ENCODE data around the gene TEX35. TPM values are rescaled to one million over a fixed set of nuclear protein-coding genes. Genes with fewer than 3 reads are reported as not detected.

The TEX35 gene
- total RNA-seq, 2 donors from 2014 or later: not detected

- Mint-ChIP-seq H3K4me1 (peaks cover 10% of the 10 kb centered on the region), H3K27ac (no peak overlapping the region), H3K4me3 (no peak overlapping the region), H3K36me3 (ENCODE audit: low read depth) (peaks cover 6% of the 10 kb centered on the region), H3K9me3 (no peaks in the 10 kb centered on the region), H3K27me3 (ENCODE audit: insufficient read depth) (no peaks in the 10 kb centered on the region)
- Histone ChIP-seq H3K27me3 (ENCODE audit: control insufficient read depth, insufficient read depth, low read length, poor library complexity, severe bottlenecking) (no peaks in the 10 kb centered on the region), H3K36me3 (ENCODE audit: control insufficient read depth, insufficient read depth, low read length) (no peaks in the 10 kb centered on the region), H3K27ac (ENCODE audit: low read depth, low read length) (no peak overlapping the region), H3K9ac (ENCODE audit: extremely low read depth, low read length, poor library complexity, severe bottlenecking) (no peak overlapping the region), H3K9me3 (ENCODE audit: control insufficient read depth, low read length) (no peaks in the 10 kb centered on the region), H3K4me1 (ENCODE audit: control insufficient read depth, insufficient read depth, low read length) (no peaks in the 10 kb centered on the region), H3K4me3 (ENCODE audit: low read length) (no peak overlapping the region)
- no peak for TF ChIP-seq CTCF (conservative IDR thresholded peaks at IDR 0.05)
- DNase-seq: no peak
- WGBS, 2 experiments (ENCODE audit: insufficient coverage in 1 of 2, insufficient read length in 1 of 2): 87 to 93% methylated on average over 3 to 5 of the region's 5 CpGs
These were observed 29.5 kb upstream of the TEX35 start for GRCh38 chr1:178483251-178483957.

GRCh38 chr1:178484698-178485225, 28.1 kb upstream of the TEX35 start:
- no peaks in the 10 kb centered on the region for H3K36me3 ChIP-seq (ENCODE audit: control insufficient read depth, insufficient read depth, low read length)
- H3K4me1 ChIP-seq (ENCODE audit: control insufficient read depth, insufficient read depth, low read length): no peaks in the 10 kb centered on the region
- no peak for TF ChIP-seq CTCF (conservative IDR thresholded peaks at IDR 0.05)
- Mint-ChIP-seq H3K36me3 (ENCODE audit: low read depth) (peaks cover 3% of the 10 kb centered on the region), H3K4me3 (no peak overlapping the region), H3K27ac (no peak overlapping the region), H3K9me3 (no peaks in the 10 kb centered on the region), H3K27me3 (ENCODE audit: insufficient read depth) (no peaks in the 10 kb centered on the region), H3K4me1 (peaks cover 10% of the 10 kb centered on the region)
- H3K9me3 ChIP-seq (ENCODE audit: control insufficient read depth, low read length): no peaks in the 10 kb centered on the region
- H3K9ac ChIP-seq (ENCODE audit: extremely low read depth, low read length, poor library complexity, severe bottlenecking): no peak overlapping the region
- no peaks in the 10 kb centered on the region for H3K27me3 ChIP-seq (ENCODE audit: control insufficient read depth, insufficient read depth, low read length, poor library complexity, severe bottlenecking)
- no peak overlapping the region for H3K27ac ChIP-seq (ENCODE audit: low read depth, low read length)
- no peak for DNase-seq
- WGBS, 2 experiments (ENCODE audit: insufficient coverage in 1 of 2, insufficient read length in 1 of 2): 91% methylated on average over 3 of the region's 3 CpGs; no CpG with 5 or more reads in 1 of the 2 experiments
- no peak overlapping the region for H3K4me3 ChIP-seq (ENCODE audit: low read length)

- no peak for TF ChIP-seq CTCF (conservative IDR thresholded peaks at IDR 0.05)
- 41 to 68% methylated on average over 2 to 3 of the region's 3 CpGs for WGBS, 2 experiments (ENCODE audit: insufficient coverage in 1 of 2, insufficient read length in 1 of 2)
- no peak overlapping the region for H3K9ac ChIP-seq (ENCODE audit: extremely low read depth, low read length, poor library complexity, severe bottlenecking)
- no peaks in the 10 kb centered on the region for H3K27me3 ChIP-seq (ENCODE audit: control insufficient read depth, insufficient read depth, low read length, poor library complexity, severe bottlenecking)
- no peaks in the 10 kb centered on the region for H3K9me3 Mint-ChIP-seq
- peaks cover 10% of the 10 kb centered on the region for H3K4me1 Mint-ChIP-seq
- H3K9me3 ChIP-seq (ENCODE audit: control insufficient read depth, low read length): no peaks in the 10 kb centered on the region
- no peak for DNase-seq
- H3K27me3 Mint-ChIP-seq (ENCODE audit: insufficient read depth): no peaks in the 10 kb centered on the region
- H3K27ac Mint-ChIP-seq: no peak overlapping the region
- no peak overlapping the region for H3K4me3 ChIP-seq (ENCODE audit: low read length)
- no peaks in the 10 kb centered on the region for H3K36me3 ChIP-seq (ENCODE audit: control insufficient read depth, insufficient read depth, low read length)
- no peaks in the 10 kb centered on the region for H3K4me1 ChIP-seq (ENCODE audit: control insufficient read depth, insufficient read depth, low read length)
- no peak overlapping the region for H3K4me3 Mint-ChIP-seq
- H3K36me3 Mint-ChIP-seq (ENCODE audit: low read depth): peaks cover 3% of the 10 kb centered on the region
- no peak overlapping the region for H3K27ac ChIP-seq (ENCODE audit: low read depth, low read length)
These were observed 27.3 kb upstream of the TEX35 start for GRCh38 chr1:178485541-178485981.
